BLaER1 (cell line): ENCODE results near the gene SCN3B.

Experiments used
- H3K27ac ChIP-seq: shearing (Covaris generic); formaldehyde crosslinking; 2 replicates; pipeline ENCODE4 v1.8.1; 2022
- H3K27me3 ChIP-seq: shearing (Covaris generic); formaldehyde crosslinking; 2 replicates; pipeline ENCODE4 v1.8.1; 2022
- H3K36me3 ChIP-seq: shearing (Covaris generic); formaldehyde crosslinking; 2 replicates; pipeline ENCODE4 v1.8.1; 2022
- H3K4me1 ChIP-seq: shearing (Covaris generic); formaldehyde crosslinking; 2 replicates; pipeline ENCODE4 v1.8.1; 2022
- H3K4me2 ChIP-seq: shearing (Covaris generic); formaldehyde crosslinking; 2 replicates; pipeline ENCODE4 v1.8.1; 2022
- H3K4me3 ChIP-seq: shearing (Covaris generic); formaldehyde crosslinking; 2 replicates; pipeline ENCODE4 v1.8.1; 2022
- H3K9ac ChIP-seq: shearing (Covaris generic); formaldehyde crosslinking; 2 replicates; pipeline ENCODE4 v1.8.1; 2022
- H3K9me3 ChIP-seq: shearing (Covaris generic); formaldehyde crosslinking; 2 replicates; pipeline ENCODE4 v1.8.1; 2022
- H4K20me1 ChIP-seq: shearing (Covaris generic); formaldehyde crosslinking; 2 replicates; pipeline ENCODE4 v1.8.1; 2022
- Cebpa-rat ChIP-seq: shearing (Covaris generic); IDR thresholded peaks from 2 replicates; pipeline ENCODE4 v1.8.1; 2022

The SCN3B gene

DNA sequence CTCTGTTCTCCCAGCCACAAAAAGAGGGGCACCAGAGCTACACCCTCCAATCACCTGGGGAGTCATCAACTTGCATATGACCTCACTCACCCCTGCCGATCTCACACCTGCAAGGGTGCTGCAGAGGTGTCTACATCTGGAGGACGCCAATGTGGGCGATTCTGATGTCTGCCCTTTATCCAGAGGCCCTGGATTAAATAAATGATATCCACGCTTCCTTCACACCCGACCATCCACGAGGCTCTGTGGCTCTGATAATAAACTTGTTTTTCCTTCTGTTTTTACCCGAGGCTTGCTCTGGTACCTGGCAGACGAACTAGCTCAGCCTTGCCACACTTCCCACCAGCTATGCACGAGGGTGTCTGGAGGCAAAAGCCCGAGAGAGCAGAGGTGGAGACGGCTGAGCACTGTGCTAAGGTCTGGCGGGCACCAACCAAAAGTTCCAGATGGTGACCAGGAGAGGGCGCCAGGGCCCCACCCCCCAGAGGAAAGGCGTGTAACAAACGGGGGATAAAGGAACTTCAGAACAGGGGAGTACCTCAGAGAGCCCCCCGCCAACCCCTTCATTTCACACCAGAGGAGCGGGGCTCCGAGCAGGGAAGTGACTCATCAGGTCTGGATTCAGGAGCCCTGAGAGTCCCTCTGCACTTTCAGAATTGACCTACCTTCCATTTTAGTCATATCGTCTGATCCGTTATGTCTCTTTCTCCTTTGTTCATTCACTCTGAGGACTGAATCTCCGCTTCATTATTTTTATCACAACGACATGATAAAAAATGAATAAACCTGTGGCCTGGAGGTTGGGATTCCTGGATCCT is 13.5 kb downstream of the SCN3B start:
- Histone ChIP-seq H3K27me3 (no peaks in the 10 kb centered on the region), H3K9ac (no peak overlapping the region), H3K4me3 (no peak overlapping the region), H3K27ac (no peak overlapping the region), H3K9me3 (no peaks in the 10 kb centered on the region), H3K4me2 (peak overlapping the region; percentile 15; the same call in 1 of the 2 replicates), H4K20me1 (no peaks in the 10 kb centered on the region), H3K4me1 (peaks cover 11% of the 10 kb centered on the region; the same call in 1 of the 2 replicates), H3K36me3 (no peaks in the 10 kb centered on the region)
- no peak for TF ChIP-seq Cebpa-rat

- Histone ChIP-seq H3K27me3 (no peaks in the 10 kb centered on the region), H3K9ac (no peak overlapping the region), H4K20me1 (no peaks in the 10 kb centered on the region), H3K4me1 (peaks cover 3% of the 10 kb centered on the region; the same call in 1 of the 2 replicates), H3K4me2 (no peak overlapping the region), H3K36me3 (no peaks in the 10 kb centered on the region), H3K27ac (no peak overlapping the region), H3K9me3 (no peaks in the 10 kb centered on the region), H3K4me3 (no peak overlapping the region)
- no peak for TF ChIP-seq Cebpa-rat
These were observed 14.4 kb downstream of the SCN3B start for GRCh38 chr11:123640029-123640428.

DNA sequence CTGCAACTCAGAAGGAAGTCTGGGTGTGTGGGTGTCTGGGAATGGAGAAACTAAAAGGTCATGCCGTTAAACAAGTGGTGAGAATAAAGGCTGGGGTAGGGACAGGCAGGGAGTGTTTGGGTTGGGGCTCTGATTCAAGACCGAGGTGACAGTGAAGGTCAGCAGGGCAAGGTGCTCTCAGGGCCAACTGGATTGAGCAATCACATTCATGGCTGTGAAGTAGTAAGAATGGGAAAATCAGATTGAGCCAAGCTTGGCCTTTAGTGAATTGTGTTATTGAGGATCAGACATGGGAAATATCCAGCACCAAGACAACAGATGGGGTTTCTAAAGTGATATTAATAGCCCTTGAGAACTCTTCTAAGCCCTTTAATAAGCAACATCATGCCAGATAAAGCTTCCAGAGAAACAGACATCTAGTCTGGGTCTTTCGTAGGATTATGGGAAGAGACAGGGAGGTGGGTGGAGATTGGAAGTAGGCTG is 24.3 kb downstream of the SCN3B start:
- Histone ChIP-seq H3K36me3 (peaks cover 21% of the 10 kb centered on the region), H3K4me2 (no peak overlapping the region), H3K27ac (no peak overlapping the region), H3K9ac (no peak overlapping the region), H3K9me3 (no peaks in the 10 kb centered on the region), H3K4me3 (no peak overlapping the region), H3K27me3 (no peaks in the 10 kb centered on the region), H4K20me1 (no peaks in the 10 kb centered on the region), H3K4me1 (no peaks in the 10 kb centered on the region)
- no peak for TF ChIP-seq Cebpa-rat

DNA sequence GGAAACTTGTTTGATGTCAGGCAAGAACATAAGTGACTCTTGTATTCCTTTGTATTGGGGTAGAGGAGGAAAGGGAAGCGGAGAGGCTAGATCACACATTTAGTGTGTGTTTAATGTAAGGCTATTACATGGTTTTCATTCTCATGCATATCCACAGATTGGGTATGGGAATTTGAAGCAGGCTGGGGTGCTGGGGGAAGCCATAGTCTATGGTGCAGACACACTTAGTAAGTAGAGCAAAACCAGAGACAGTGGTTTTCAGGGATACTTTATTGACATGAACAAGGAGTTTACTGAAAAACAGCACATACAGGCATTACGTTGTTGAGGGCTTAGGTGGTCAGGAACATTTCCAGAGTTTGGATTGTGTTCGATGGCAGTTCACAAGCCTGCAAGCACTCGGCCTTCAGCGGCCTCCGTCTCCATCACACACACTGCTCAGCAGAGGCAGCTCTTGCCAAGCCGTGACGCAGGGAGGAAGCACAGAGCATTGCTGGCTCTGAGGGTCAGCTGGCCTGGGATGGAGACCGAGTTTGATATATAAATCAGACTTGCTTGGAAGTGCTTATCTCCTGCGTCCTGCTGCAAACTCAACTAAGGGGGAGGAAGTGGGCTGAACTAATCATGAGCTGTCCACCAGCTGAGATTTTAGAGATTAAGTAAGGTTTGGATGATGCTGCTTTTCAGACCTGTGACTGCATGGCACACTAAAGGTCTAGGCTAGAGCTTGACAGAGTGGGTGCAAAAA is 25.3 kb downstream of the SCN3B start:
- no peaks in the 10 kb centered on the region for H4K20me1 ChIP-seq
- H3K4me3 ChIP-seq: no peak overlapping the region
- TF ChIP-seq Cebpa-rat: no peak
- no peak overlapping the region for H3K9ac ChIP-seq
- H3K36me3 ChIP-seq: peaks cover 32% of the 10 kb centered on the region
- H3K9me3 ChIP-seq: no peaks in the 10 kb centered on the region
- H3K4me2 ChIP-seq: no peak overlapping the region
- H3K4me1 ChIP-seq: no peaks in the 10 kb centered on the region
- H3K27me3 ChIP-seq: no peaks in the 10 kb centered on the region
- no peak overlapping the region for H3K27ac ChIP-seq

- Histone ChIP-seq H3K4me1 (no peaks in the 10 kb centered on the region), H3K27me3 (no peaks in the 10 kb centered on the region), H3K9ac (no peak overlapping the region), H3K4me3 (no peak overlapping the region), H4K20me1 (no peaks in the 10 kb centered on the region), H3K9me3 (no peaks in the 10 kb centered on the region), H3K27ac (no peak overlapping the region), H3K36me3 (peaks cover 71% of the 10 kb centered on the region), H3K4me2 (no peak overlapping the region)
- TF ChIP-seq Cebpa-rat: no peak
These were observed 29.4 kb downstream of the SCN3B start for GRCh38 chr11:123624974-123625373.

DNA sequence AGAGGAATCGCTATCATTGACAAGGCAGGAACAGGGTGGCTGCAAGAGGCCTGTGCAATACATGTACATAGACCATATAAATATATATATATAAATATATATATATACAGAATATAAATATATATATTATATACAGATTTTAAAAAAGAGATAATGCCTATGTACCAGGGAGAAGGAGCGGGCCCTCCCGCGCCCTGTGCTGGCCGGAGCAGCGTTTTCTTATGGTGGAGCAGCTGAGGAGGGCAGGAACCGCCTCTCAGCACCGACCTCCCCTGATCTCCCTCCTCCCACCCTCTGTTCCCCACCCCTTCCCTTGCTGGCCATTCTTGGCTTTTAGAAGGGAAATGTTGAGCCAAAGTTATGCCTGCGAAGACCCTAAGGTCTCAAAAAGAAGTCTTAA is 31.8 kb downstream of the SCN3B start:
- Histone ChIP-seq H3K9ac (no peak overlapping the region), H3K27ac (no peak overlapping the region), H3K9me3 (no peaks in the 10 kb centered on the region), H3K27me3 (no peaks in the 10 kb centered on the region), H3K36me3 (peaks cover 94% of the 10 kb centered on the region), H3K4me3 (no peak overlapping the region), H3K4me2 (no peak overlapping the region), H3K4me1 (no peaks in the 10 kb centered on the region), H4K20me1 (no peaks in the 10 kb centered on the region)
- no peak for TF ChIP-seq Cebpa-rat

GRCh38 chr11:123616505-123617198 is 37.8 kb downstream of the SCN3B start:
- peaks cover 97% of the 10 kb centered on the region for H3K36me3 ChIP-seq
- H3K27me3 ChIP-seq: no peaks in the 10 kb centered on the region

GRCh38 chr11:123611698-123612097 is 42.7 kb downstream of the SCN3B start:
- no peaks in the 10 kb centered on the region for H3K9me3 ChIP-seq
- no peak overlapping the region for H3K4me2 ChIP-seq
- no peak overlapping the region for H3K27ac ChIP-seq
- H3K4me3 ChIP-seq: no peak overlapping the region
- H3K27me3 ChIP-seq: no peaks in the 10 kb centered on the region
- no peak for TF ChIP-seq Cebpa-rat
- no peaks in the 10 kb centered on the region for H3K4me1 ChIP-seq
- H3K36me3 ChIP-seq: peaks cover 96% of the 10 kb centered on the region
- no peaks in the 10 kb centered on the region for H4K20me1 ChIP-seq
- H3K9ac ChIP-seq: no peak overlapping the region

More at GRCh38 chr11:123616505-123617198, 37.8 kb downstream of the SCN3B start:
- no peak for TF ChIP-seq Cebpa-rat
- Histone ChIP-seq H3K27ac (no peak overlapping the region), H3K4me3 (no peak overlapping the region), H3K4me1 (no peaks in the 10 kb centered on the region), H4K20me1 (no peaks in the 10 kb centered on the region), H3K4me2 (no peak overlapping the region), H3K9ac (no peak overlapping the region), H3K9me3 (no peaks in the 10 kb centered on the region)

- H3K4me2 ChIP-seq: no peak overlapping the region
- H3K27ac ChIP-seq: no peak overlapping the region
- H3K27me3 ChIP-seq: no peaks in the 10 kb centered on the region
- H4K20me1 ChIP-seq: no peaks in the 10 kb centered on the region
- no peak overlapping the region for H3K4me3 ChIP-seq
- TF ChIP-seq Cebpa-rat: no peak
- H3K4me1 ChIP-seq: no peaks in the 10 kb centered on the region
- no peaks in the 10 kb centered on the region for H3K9me3 ChIP-seq
- no peak overlapping the region for H3K9ac ChIP-seq
- peaks cover 98% of the 10 kb centered on the region for H3K36me3 ChIP-seq
These were observed 45.5 kb downstream of the SCN3B start for GRCh38 chr11:123608945-123609344.
